A549 treated with ZK216348 at 1 μM for 4 hours (cell line): ENCODE measurements around the gene TADA3. TPM values are rescaled to one million over a fixed set of nuclear protein-coding genes. Genes with fewer than 3 reads are reported as not detected.

Experiments used
- total RNA-seq: library from RNA; stranded (reverse); fragments of 200-300 nt; extraction: Qiagen RNA extraction; gene quantifications from 5 replicates; pipeline ENCODE4 v1.2.3, GENCODE V29; 2022; ENCODE audit warnings: low read depth

Gene TADA3, protein sequence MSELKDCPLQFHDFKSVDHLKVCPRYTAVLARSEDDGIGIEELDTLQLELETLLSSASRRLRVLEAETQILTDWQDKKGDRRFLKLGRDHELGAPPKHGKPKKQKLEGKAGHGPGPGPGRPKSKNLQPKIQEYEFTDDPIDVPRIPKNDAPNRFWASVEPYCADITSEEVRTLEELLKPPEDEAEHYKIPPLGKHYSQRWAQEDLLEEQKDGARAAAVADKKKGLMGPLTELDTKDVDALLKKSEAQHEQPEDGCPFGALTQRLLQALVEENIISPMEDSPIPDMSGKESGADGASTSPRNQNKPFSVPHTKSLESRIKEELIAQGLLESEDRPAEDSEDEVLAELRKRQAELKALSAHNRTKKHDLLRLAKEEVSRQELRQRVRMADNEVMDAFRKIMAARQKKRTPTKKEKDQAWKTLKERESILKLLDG
- 52.0 to 62.4 TPM (median 59.5 TPM) in 5 replicates for total RNA-seq

DNA sequence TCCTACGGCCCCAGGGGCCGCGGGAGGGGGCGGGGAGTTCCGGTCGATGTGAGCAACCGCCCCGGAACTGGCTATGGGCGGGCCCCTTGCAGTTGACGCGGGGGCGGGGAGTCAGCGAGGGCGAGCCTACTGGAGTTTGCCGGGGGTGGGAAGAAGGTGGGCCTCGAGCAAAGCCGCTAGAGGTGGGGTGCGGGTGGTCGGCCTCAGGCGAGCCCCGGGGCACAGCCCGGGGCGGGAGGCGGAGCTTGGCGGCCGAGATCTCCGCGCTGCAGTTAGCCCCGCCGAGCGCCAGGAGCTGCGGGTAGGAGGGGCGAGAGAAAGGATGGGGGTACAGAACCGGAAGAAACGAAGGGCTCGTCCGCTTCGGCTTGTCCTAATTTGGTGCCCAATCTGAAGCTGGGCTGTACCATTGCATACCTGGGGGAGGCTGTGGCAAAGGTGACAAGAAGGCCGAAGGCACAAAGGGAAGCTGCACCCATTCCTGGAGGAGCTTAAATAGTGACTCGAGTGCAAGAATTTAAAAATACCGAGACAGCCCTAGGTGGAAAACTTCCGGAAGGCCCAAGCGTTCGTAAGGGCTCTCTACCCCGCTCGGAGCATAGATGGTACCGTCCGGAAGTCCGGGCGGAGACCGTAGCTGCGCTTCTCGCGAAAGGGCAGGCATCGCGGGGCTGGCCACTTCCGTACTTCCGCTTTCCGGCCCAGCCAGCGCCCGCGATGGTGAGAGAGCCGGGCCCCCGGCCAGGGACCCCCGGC, at the start of gene TADA3, which contains the start of gene ARPC4:
TSS of gene TADA3 (minus strand) at position 69 of the 756 bp plus-strand sequence. CDS start 1,007 bp downstream, outside the sequence.
TSS of gene ARPC4 (plus strand) at position 678 of the 756 bp plus-strand sequence. CDS start at position 718, 40 bp downstream.

GRCh38 chr3:9809615-9810432, 17.6 kb upstream of the TADA3 start, which contains the start of gene TTLL3:
TSS of gene TTLL3 (plus strand) at chr3:9810262. CDS start at chr3:9810662, 400 bp downstream.

DNA sequence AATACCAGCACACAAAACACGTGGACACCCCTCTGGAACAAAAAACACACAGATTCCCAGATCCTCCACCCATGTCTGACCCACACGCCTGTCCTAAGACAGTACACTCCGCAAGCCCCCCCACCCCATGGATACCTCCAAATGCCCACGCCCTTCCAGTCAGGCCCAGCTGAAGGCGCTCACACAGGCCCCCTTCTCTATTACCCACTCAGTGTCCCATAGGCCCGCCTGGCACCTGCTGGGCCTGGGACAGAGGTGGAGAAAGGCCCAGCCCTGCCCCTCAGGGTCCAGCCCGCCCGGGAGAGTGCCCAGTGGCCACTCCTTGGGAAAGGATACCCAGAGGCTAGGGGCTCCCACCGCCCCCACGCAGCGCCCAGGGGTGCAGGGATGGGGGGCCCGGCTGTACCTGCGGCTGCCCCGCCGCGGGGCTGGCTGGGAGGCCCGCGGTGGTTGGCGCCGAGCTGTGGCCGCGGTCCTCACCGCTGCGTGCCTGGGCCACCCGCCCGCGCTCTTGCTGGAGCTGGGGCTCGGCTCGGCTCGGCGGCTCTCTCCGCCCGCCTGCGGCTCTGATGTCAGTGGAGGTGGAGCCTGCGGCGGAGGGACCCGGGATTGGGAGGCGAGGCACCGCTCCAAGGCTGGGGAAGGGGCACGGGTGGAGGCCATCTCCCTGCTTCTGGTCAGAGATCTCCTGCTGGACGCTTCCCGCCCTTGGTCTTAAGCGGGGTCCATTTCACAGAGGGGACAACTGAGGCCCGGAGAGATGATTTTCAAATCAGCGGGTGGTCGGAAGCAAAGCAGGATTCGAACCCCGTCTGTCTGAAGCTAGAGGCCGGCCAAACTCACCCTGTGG, 22.6 kb downstream of the TADA3 start, which contains the start of gene CAMK1:
TSS of gene CAMK1 (minus strand) at position 522 of the 850 bp plus-strand sequence. CDS start 2,198 bp downstream, outside the sequence.

GRCh38 chr3:9749645-9750555, 42.4 kb downstream of the TADA3 start, which contains the start of gene OGG1:
TSS of gene OGG1 (plus strand) at chr3:9749952. CDS start at chr3:9750287, 335 bp downstream.

GRCh38 chr3:9731206-9732079, 60.8 kb downstream of the TADA3 start, which contains the start of gene BRPF1:
TSS of gene BRPF1 (plus strand) at chr3:9731735. CDS start at chr3:9734141, 2,406 bp downstream.

Other genes with a start within 250 kb of the TADA3 start
- 0.06 to 0.18 TPM (median 0.09 TPM) in 4 of 5 replicates, not detected in the other for gene LHFPL4, start 238.7 kb downstream of the TADA3 start, total RNA-seq
- gene MTMR14, start 143.0 kb downstream of the TADA3 start, total RNA-seq = 25.7 to 33.1 TPM (median 29.2 TPM) in 5 replicates
- gene CPNE9, start 88.6 kb downstream of the TADA3 start, total RNA-seq = 0.14 to 0.30 TPM (median 0.21 TPM) in 3 of 5 replicates, not detected in the others
- gene BRPF1, start 60.7 kb downstream of the TADA3 start, total RNA-seq = 14.5 to 19.9 TPM (median 18.9 TPM) in 5 replicates
- 14.0 to 20.5 TPM (median 18.5 TPM) in 5 replicates for gene OGG1, start 42.5 kb downstream of the TADA3 start, total RNA-seq
- gene CAMK1, start 22.5 kb downstream of the TADA3 start, total RNA-seq = 11.6 to 21.8 TPM (median 17.7 TPM) in 5 replicates
- gene ARPC4, start 609 bp upstream of the TADA3 start, total RNA-seq = 142 to 221 TPM (median 156 TPM) in 5 replicates
- gene TTLL3, start 17.8 kb upstream of the TADA3 start, total RNA-seq = 5.3 to 8.0 TPM (median 6.6 TPM) in 5 replicates
- gene RPUSD3, start 51.5 kb upstream of the TADA3 start, total RNA-seq = 36.5 to 61.4 TPM (median 53.3 TPM) in 5 replicates
- 26.1 to 42.7 TPM (median 29.8 TPM) in 5 replicates for gene CIDEC, start 87.8 kb upstream of the TADA3 start, total RNA-seq
- gene JAGN1, start 98.1 kb upstream of the TADA3 start, total RNA-seq = 72.0 to 87.1 TPM (median 82.0 TPM) in 5 replicates
- 1.1 to 4.2 TPM (median 1.5 TPM) in 5 replicates for gene IL17RE, start 110.4 kb upstream of the TADA3 start, total RNA-seq
- 15.2 to 24.5 TPM (median 18.9 TPM) in 5 replicates for gene IL17RC, start 124.6 kb upstream of the TADA3 start, total RNA-seq
- gene CRELD1, start 141.4 kb upstream of the TADA3 start, total RNA-seq = 8.1 to 15.6 TPM (median 13.7 TPM) in 5 replicates
- 0.66 to 1.8 TPM (median 1.5 TPM) in 5 replicates for gene PRRT3, start 159.9 kb upstream of the TADA3 start, total RNA-seq
- gene EMC3, start 194.4 kb upstream of the TADA3 start, total RNA-seq = 109 to 129 TPM (median 119 TPM) in 5 replicates
- gene FANCD2, start 234.0 kb upstream of the TADA3 start, total RNA-seq = 18.3 to 24.5 TPM (median 19.5 TPM) in 5 replicates